SK-N-MC (cell line): ENCODE results near the gene LSM12.

Source experiments
- EZH2 ChIP-seq: fragments of 200-600 bp; sonication (generic); IDR thresholded peaks from one replicate; pipeline ENCODE4 v1.6.1; 2017; ENCODE audit warnings: antibody characterized with exemption
- POLR2AphosphoS5 ChIP-seq: IDR thresholded peaks from 2 replicates; pipeline ENCODE4 v1.6.1; 2012; ENCODE audit warnings: mild to moderate bottlenecking, low read depth, low read length, borderline replicate concordance

DNA sequence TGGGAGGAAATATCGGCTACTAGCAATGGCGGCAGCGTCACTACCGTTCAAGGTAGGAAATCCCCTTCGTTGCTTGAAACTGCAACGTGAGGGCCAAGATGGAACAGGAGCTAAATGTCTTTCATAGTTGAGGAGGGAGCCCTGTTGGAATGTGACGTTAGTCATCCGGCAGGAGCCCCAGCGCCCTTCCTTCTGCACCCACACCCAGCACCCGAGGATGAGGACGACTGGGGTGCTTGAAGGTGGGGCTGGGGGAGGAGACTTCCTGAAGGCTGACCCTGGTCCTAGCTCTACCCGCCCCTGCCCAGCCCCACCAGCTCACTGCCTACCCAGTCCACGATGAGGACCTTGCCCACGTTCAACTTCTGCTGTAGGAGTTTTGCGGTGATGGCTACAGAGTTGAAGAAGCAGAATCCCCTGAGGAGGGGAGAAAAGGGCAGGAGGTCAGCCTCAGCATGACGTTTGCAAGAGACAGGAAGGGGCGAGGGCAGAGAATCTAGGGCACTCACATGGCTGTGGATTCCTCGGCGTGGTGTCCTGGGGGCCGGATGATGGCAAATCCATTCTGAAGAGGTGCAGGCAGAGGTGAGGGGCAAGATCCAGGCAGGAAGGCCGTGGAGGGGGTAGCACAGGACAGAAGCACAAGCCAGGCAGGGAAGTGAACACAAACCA is 15.9 kb upstream of the LSM12 start:
- TF ChIP-seq EZH2 (no peak), POLR2AphosphoS5 (no peak)
